Prostate gland (tissue), 2 donors: ENCODE measurements around the gene CCDC30.

ENCODE experiments used
- POLR2A ChIP-seq: fragments of 450-650 bp; IDR thresholded peaks from one replicate; pipeline ENCODE4 v1.6.1; 2016; ENCODE audit warnings: antibody characterized with exemption, mild to moderate bottlenecking
- TF ChIP-seq, protein P1 (sequence below), 4 experiments: fragments of 200-600 bp in 2 of 4; fragments of 450-650 bp in 2 of 4; sonication (generic) in 2 of 4; IDR thresholded peaks; 1 replicate in 3 of 4; 2 replicates in 1 of 4; pipeline ENCODE4 v1.5.1; 2016 to 2019; ENCODE audit warnings: antibody characterized with exemption in 4 of 4, mild to moderate bottlenecking in 2 of 4, moderate library complexity in 2 of 4

DNA sequence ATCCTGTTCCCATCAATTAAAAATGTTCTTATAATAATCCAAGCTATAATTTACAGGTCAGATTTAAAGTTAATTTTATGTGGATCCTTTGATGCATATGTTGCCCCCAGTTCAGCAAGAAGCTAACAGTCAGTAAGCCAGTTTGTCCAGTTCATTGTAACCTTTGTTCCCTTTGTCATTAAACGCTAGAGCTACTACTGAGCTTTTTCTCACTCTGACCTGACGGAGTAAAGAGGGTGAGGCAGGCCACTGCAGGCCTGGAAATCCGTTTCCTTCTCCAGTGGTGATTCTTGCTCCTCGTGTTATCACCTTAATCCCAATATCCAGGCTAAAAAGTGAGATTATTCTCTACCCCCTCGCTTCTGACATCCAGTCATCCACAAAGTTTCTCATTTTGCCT lies 229.4 kb downstream of the CCDC30 start:
- TF ChIP-seq, protein P1, sequence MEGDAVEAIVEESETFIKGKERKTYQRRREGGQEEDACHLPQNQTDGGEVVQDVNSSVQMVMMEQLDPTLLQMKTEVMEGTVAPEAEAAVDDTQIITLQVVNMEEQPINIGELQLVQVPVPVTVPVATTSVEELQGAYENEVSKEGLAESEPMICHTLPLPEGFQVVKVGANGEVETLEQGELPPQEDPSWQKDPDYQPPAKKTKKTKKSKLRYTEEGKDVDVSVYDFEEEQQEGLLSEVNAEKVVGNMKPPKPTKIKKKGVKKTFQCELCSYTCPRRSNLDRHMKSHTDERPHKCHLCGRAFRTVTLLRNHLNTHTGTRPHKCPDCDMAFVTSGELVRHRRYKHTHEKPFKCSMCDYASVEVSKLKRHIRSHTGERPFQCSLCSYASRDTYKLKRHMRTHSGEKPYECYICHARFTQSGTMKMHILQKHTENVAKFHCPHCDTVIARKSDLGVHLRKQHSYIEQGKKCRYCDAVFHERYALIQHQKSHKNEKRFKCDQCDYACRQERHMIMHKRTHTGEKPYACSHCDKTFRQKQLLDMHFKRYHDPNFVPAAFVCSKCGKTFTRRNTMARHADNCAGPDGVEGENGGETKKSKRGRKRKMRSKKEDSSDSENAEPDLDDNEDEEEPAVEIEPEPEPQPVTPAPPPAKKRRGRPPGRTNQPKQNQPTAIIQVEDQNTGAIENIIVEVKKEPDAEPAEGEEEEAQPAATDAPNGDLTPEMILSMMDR (IDR thresholded peaks at IDR 0.05): no peak
- TF ChIP-seq POLR2A: no peak
